H9 (cell line): ENCODE results near the gene NLGN4X. TPM values are rescaled to one million over a fixed set of nuclear protein-coding genes. Genes with fewer than 3 reads are reported as not detected.

ENCODE experiments used
- DNase-seq: peaks from one replicate; pipeline ENCODE4 v3.0.0-alpha.2; 2017
- H2AFZ ChIP-seq: one replicate; pipeline ENCODE4 v1.6.1; 2013; ENCODE audit warnings: mild to moderate bottlenecking, low read length, control low read depth, moderate library complexity
- H2AK5ac ChIP-seq: 2 replicates; pipeline ENCODE4 v1.6.1; 2013; ENCODE audit warnings: low read length, control low read depth, mixed read lengths; ENCODE audit not compliant: insufficient read length
- H2BK120ac ChIP-seq: one replicate; pipeline ENCODE4 v1.6.1; 2013; ENCODE audit warnings: low read depth, mild to moderate bottlenecking, low read length, control low read depth, inconsistent platforms; ENCODE audit not compliant: poor library complexity, severe bottlenecking
- H2BK12ac ChIP-seq: 2 replicates; pipeline ENCODE4 v1.6.1; 2013; ENCODE audit warnings: low read length, control low read depth, mixed read lengths, low read depth; ENCODE audit not compliant: insufficient read length
- H2BK15ac ChIP-seq: 2 replicates; pipeline ENCODE4 v1.6.1; 2013; ENCODE audit warnings: low read depth, low read length, control low read depth
- H2BK20ac ChIP-seq: one replicate; pipeline ENCODE4 v1.6.1; 2013; ENCODE audit warnings: low read depth, mild to moderate bottlenecking, low read length, control low read depth, inconsistent platforms; ENCODE audit not compliant: poor library complexity, severe bottlenecking
- H2BK5ac ChIP-seq: 2 replicates; pipeline ENCODE4 v1.6.1; 2013; ENCODE audit warnings: low read length, control low read depth, mixed read lengths; ENCODE audit not compliant: insufficient read length
- H3K14ac ChIP-seq: 2 replicates; pipeline ENCODE4 v1.6.1; 2013; ENCODE audit warnings: low read length, control low read depth; ENCODE audit not compliant: insufficient read depth
- H3K18ac ChIP-seq: 2 replicates; pipeline ENCODE4 v1.6.1; 2013; ENCODE audit warnings: low read depth, mild to moderate bottlenecking, mixed read lengths, low read length, control low read depth; ENCODE audit not compliant: insufficient read length
- H3K23ac ChIP-seq: 2 replicates; pipeline ENCODE4 v1.6.1; 2013; ENCODE audit warnings: low read length, control low read depth, mixed read lengths, low read depth; ENCODE audit not compliant: insufficient read length
- H3K23me2 ChIP-seq: 2 replicates; pipeline ENCODE4 v1.6.1; 2013; ENCODE audit warnings: low read depth, mild to moderate bottlenecking, mixed read lengths, low read length, control low read depth; ENCODE audit not compliant: insufficient read length, poor library complexity, severe bottlenecking
- H3K27ac ChIP-seq: 2 replicates; pipeline ENCODE4 v1.5.1; 2013; ENCODE audit warnings: low read length, control low read depth, mixed read lengths, low read depth; ENCODE audit not compliant: insufficient read length
- H3K27me3 ChIP-seq: 2 replicates; pipeline ENCODE4 v1.6.1; 2013; ENCODE audit warnings: low read length, control low read depth, inconsistent platforms; ENCODE audit not compliant: insufficient read depth
- H3K4ac ChIP-seq: 2 replicates; pipeline ENCODE4 v1.6.1; 2013; ENCODE audit warnings: low read depth, mild to moderate bottlenecking, control low read depth, inconsistent platforms, low read length, moderate library complexity
- H3K4me1 ChIP-seq: 2 replicates; pipeline ENCODE4 v1.6.1; 2013; ENCODE audit warnings: low read length, control low read depth, inconsistent platforms; ENCODE audit not compliant: insufficient read depth
- H3K4me2 ChIP-seq: 2 replicates; pipeline ENCODE4 v1.6.1; 2013; ENCODE audit warnings: low read length, control low read depth, mixed read lengths; ENCODE audit not compliant: insufficient read length, insufficient read depth
- H3K56ac ChIP-seq: 2 replicates; pipeline ENCODE4 v1.6.1; 2013; ENCODE audit warnings: low read depth, mild to moderate bottlenecking, mixed read lengths, low read length, control low read depth; ENCODE audit not compliant: insufficient read length
- H3K79me1 ChIP-seq: 2 replicates; pipeline ENCODE4 v1.6.1; 2013; ENCODE audit warnings: low read depth, mild to moderate bottlenecking, moderate library complexity, low read length, control low read depth, inconsistent platforms; ENCODE audit not compliant: insufficient read depth, poor library complexity, severe bottlenecking
- H3K79me2 ChIP-seq: 2 replicates; pipeline ENCODE4 v1.6.1; 2013; ENCODE audit warnings: low read length, control low read depth, inconsistent platforms; ENCODE audit not compliant: insufficient read depth
- H3K9ac ChIP-seq: 2 replicates; pipeline ENCODE4 v1.6.1; 2013; ENCODE audit warnings: low read length, control low read depth, mixed read lengths; ENCODE audit not compliant: insufficient read length; ENCODE audit errors: extremely low read depth
- H3K9me3 ChIP-seq: one replicate; pipeline ENCODE4 v1.6.1; 2013; ENCODE audit warnings: low read depth, low read length, inconsistent platforms; ENCODE audit not compliant: control insufficient read depth
- H3T11ph ChIP-seq: one replicate; pipeline ENCODE4 v1.6.1; 2013; ENCODE audit warnings: mild to moderate bottlenecking, low read length, control low read depth, inconsistent platforms
- H4K20me1 ChIP-seq: one replicate; pipeline ENCODE4 v1.6.1; 2013; ENCODE audit not compliant: control insufficient read depth, insufficient read length, insufficient read depth
- H4K5ac ChIP-seq: 2 replicates; pipeline ENCODE4 v1.6.1; 2013; ENCODE audit warnings: low read depth, mild to moderate bottlenecking, mixed read lengths, low read length, control low read depth; ENCODE audit not compliant: insufficient read length
- H4K8ac ChIP-seq: replicated peaks from 2 replicates; pipeline ENCODE4 v1.6.1; 2013; ENCODE audit warnings: low read length, control low read depth, mixed read lengths, low read depth; ENCODE audit not compliant: insufficient read length
- H4K91ac ChIP-seq: 2 replicates; pipeline ENCODE4 v1.6.1; 2013; ENCODE audit warnings: low read depth, mild to moderate bottlenecking, moderate library complexity, mixed read lengths, low read length, control low read depth; ENCODE audit not compliant: insufficient read length
- H3K27ac Mint-ChIP-seq, 3 experiments: 2 replicates in 2 of 3; 3 replicates in 1 of 3; pipeline ENCODE4 v1.8.0; 2020 to 2021; ENCODE audit warnings: mixed read lengths in 3 of 3, mild to moderate bottlenecking in 1 of 3, moderate library complexity in 1 of 3
- H3K27me3 Mint-ChIP-seq: 2 replicates; pipeline ENCODE4 v1.8.0; 2021; ENCODE audit warnings: low read depth, mild to moderate bottlenecking, moderate library complexity, mixed read lengths
- H3K36me3 Mint-ChIP-seq, 3 experiments: 2 replicates in 2 of 3; 3 replicates in 1 of 3; pipeline ENCODE4 v1.8.0; 2020 to 2021; ENCODE audit warnings: low read depth in 3 of 3, mixed read lengths in 3 of 3; ENCODE audit not compliant: insufficient read depth in 1 of 3
- H3K4me1 Mint-ChIP-seq, 2 experiments: 2 replicates each; pipeline ENCODE4 v1.8.0; 2020; ENCODE audit warnings: mixed read lengths in 2 of 2
- H3K4me3 Mint-ChIP-seq, 2 experiments: 2 replicates in 1 of 2; 3 replicates in 1 of 2; pipeline ENCODE4 v1.8.0; 2020 to 2021; ENCODE audit warnings: mild to moderate bottlenecking in 2 of 2, mixed read lengths in 2 of 2, moderate library complexity in 1 of 2
- H3K9me3 Mint-ChIP-seq, 2 experiments: 2 replicates in 1 of 2; 3 replicates in 1 of 2; pipeline ENCODE4 v1.8.0; 2020; ENCODE audit warnings: mild to moderate bottlenecking in 2 of 2, mixed read lengths in 2 of 2, moderate library complexity in 1 of 2
- CTCF ChIP-seq: fragments of 200-600 bp; sonication (generic); conservative IDR thresholded peaks from 3 replicates; pipeline ENCODE4 v1.8.0; 2021; ENCODE audit warnings: antibody characterized with exemption, mild to moderate bottlenecking
- WGBS: extraction: QIAGEN DNeasy Blood & Tissue Kit; methylation state at CpG from one replicate; pipeline ENCODE4 v1.1.7; 2013; ENCODE audit warnings: missing lambda C conversion rate, low lambda C conversion rate, mixed read lengths; ENCODE audit not compliant: insufficient read length; ENCODE audit errors: extremely low coverage; 5-methylcytosine and 5-hydroxymethylcytosine counted together
- total RNA-seq: library from RNA; stranded (reverse); gene quantifications from 2 replicates; pipeline ENCODE4 v1.2.1, GENCODE V29; 2021

Gene NLGN4X
- total RNA-seq, 1 experiment from 2014 or later = 111 TPM

GRCh38 chrX:6029014-6029413, 199.7 kb downstream of the NLGN4X start:
- Histone ChIP-seq H3K9me3 (no peaks in the 10 kb centered on the region), H3K27me3 (no peaks in the 10 kb centered on the region), H3T11ph (no peak overlapping the region), H3K4me1 (peaks cover 12% of the 10 kb centered on the region), H2BK12ac (no peak overlapping the region), H3K23ac (no peak overlapping the region), H2BK5ac (no peak overlapping the region), H3K27ac (peak overlapping the region; percentile 37), H4K20me1 (no peaks in the 10 kb centered on the region), H4K91ac (no peak overlapping the region), H2AK5ac (no peak overlapping the region), H2BK20ac (no peak overlapping the region), H3K4ac (no peak overlapping the region), H2AFZ (no peak overlapping the region), H3K18ac (peak overlapping the region; percentile 36), H4K5ac (no peak overlapping the region), H3K79me1 (peaks cover 3% of the 10 kb centered on the region), H3K4me2 (no peak overlapping the region), H2BK15ac (no peak overlapping the region), H3K23me2 (peaks cover 2% of the 10 kb centered on the region), H3K14ac (no peak overlapping the region), H3K9ac (no peak overlapping the region), H3K56ac (no peak overlapping the region), H3K79me2 (peaks cover 7% of the 10 kb centered on the region; the same call in 1 of the 2 replicates), H4K8ac (no peak overlapping the region), H2BK120ac (no peak overlapping the region)
- Mint-ChIP-seq H3K9me3 (no peaks in the 10 kb centered on the region), H3K4me3 (no peak overlapping the region), H3K36me3 (peaks cover 15 to 19% (median 18%) of the 10 kb centered on the region in 3 experiments; a peak in 6 of 7 replicates), H3K27ac (peak overlapping the region in 2 of 3 experiments; percentile 50 to 87; a peak in 5 of 7 replicates), H3K4me1 (peaks cover 64 to 73% of the 10 kb centered on the region in 2 experiments), H3K27me3 (no peaks in the 10 kb centered on the region)
- no peak for TF ChIP-seq CTCF
- WGBS = no CpG with 5 or more reads among the region's 11 CpGs
- no peak for DNase-seq
